ENCODE data around the gene SRY. TPM values are rescaled to one million over a fixed set of nuclear protein-coding genes. Genes with fewer than 3 reads are reported as not detected.
A peak's percentile ranks its signal among the peaks of the same experiment; 100 is the strongest.
"Not testable (repeated sequence)": the region's sequence is repeated elsewhere in the genome, so short reads cannot be mapped to it uniquely, and the experiment has no call there.

The SRY gene
- 1 to 10 TPM in 1 of 4 donors, not detected in 3; 2.0 TPM for total RNA-seq

DNA sequence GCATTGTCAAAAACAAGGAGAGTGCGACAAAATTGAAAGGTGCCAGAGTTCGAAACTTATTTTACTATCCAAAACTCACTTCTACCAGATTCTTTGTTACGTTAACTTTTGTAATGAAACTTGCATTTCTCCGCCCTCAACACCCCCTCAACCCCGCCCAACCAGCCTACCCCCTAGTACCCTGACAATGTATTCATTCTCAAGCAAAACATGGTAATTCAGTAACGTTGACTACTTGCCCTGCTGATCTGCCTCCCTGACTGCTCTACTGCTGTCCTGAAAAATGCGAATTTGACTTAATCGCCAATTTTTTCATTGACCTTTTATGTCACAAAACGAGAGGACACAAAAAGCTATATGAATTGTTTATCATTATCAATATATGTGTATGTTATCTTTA is at the start of gene SRY:
SRY (minus strand) TSS at position 83 of the 400 bp plus-strand sequence; CDS start at position 4, 79 bp downstream.
- no CpG with 5 or more reads among the region's 9 CpGs for WGBS
- Histone ChIP-seq H3K4me3 (peak within 1 kb of the TSS; percentile 36), H3K27me3 (no peaks in the 10 kb centered on the region), H3K4me1 (no peaks in the 10 kb centered on the region), H3K36me3 (no peaks in the 10 kb centered on the region), H3K9me3 (no peaks in the 10 kb centered on the region), H3K27ac (peak within 1 kb of the TSS; percentile 14)
- DNase-seq (ENCODE audit: low spot score in 2 of 2), result no peak
- TF ChIP-seq POLR2AphosphoS5 (IDR thresholded peaks at IDR 0.05) (no peak), EP300 (IDR thresholded peaks at IDR 0.05) (no peak), POLR2A (IDR thresholded peaks at IDR 0.05) (no peak)
- TF ChIP-seq, protein P1, sequence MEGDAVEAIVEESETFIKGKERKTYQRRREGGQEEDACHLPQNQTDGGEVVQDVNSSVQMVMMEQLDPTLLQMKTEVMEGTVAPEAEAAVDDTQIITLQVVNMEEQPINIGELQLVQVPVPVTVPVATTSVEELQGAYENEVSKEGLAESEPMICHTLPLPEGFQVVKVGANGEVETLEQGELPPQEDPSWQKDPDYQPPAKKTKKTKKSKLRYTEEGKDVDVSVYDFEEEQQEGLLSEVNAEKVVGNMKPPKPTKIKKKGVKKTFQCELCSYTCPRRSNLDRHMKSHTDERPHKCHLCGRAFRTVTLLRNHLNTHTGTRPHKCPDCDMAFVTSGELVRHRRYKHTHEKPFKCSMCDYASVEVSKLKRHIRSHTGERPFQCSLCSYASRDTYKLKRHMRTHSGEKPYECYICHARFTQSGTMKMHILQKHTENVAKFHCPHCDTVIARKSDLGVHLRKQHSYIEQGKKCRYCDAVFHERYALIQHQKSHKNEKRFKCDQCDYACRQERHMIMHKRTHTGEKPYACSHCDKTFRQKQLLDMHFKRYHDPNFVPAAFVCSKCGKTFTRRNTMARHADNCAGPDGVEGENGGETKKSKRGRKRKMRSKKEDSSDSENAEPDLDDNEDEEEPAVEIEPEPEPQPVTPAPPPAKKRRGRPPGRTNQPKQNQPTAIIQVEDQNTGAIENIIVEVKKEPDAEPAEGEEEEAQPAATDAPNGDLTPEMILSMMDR (IDR thresholded peaks at IDR 0.05), result no peak

DNA sequence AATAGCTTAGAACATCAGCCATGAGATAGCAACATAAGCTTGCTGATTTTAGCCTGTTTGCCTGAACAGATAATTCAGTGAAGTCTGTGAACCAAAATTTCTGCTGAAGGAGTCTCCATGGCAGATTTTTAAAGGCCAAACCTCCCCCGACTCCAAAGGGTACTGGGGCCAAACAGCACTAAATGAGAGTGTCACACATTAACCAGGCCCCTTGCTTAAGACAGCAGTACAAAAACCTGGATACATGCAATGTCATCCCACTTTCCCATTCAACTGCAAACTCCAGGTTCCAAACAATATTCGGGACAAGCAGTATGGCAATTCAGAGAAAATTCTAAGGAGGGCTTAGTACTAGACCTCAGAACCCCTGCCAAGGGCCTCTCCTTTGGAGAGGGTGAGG is 49.6 kb upstream of the SRY start:
- H3K27ac ChIP-seq, result no peak overlapping the region
- no peak for DNase-seq (ENCODE audit: low spot score in 2 of 2)
- no peaks in the 10 kb centered on the region for H3K9me3 ChIP-seq
- no peak overlapping the region for H3K4me3 ChIP-seq
- no peaks in the 10 kb centered on the region for H3K36me3 ChIP-seq
- TF ChIP-seq POLR2A (IDR thresholded peaks at IDR 0.05), result no peak
- TF ChIP-seq, protein P1 (IDR thresholded peaks at IDR 0.05), result no peak
- TF ChIP-seq EP300 (IDR thresholded peaks at IDR 0.05), result no peak
- TF ChIP-seq POLR2AphosphoS5 (IDR thresholded peaks at IDR 0.05), result no peak
- peaks cover 2% of the 10 kb centered on the region for H3K4me1 ChIP-seq
- WGBS, result no CpG with 5 or more reads among the region's 2 CpGs
- H3K27me3 ChIP-seq, result no peaks in the 10 kb centered on the region

DNA sequence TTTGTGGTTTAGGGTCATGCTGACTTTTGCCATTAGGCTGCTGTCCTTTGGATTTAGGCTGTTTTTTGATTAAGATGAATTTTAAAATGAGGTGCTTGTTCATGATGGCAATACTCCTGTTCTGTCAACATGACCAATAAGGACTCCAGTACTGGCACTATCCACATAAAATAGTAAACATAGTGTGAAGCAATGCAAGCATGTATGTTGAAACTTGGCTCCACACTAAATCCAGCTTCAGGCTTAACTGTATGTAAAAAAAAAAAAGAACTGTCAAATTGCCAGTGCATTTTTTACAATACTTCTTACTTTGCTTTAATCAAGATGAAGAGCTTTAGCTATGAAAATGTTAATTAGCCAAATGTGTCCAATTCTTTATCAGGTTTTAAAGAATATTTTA is 47.7 kb upstream of the SRY start:
- no peaks in the 10 kb centered on the region for H3K27me3 ChIP-seq
- no peak for DNase-seq (ENCODE audit: low spot score in 2 of 2)
- no peaks in the 10 kb centered on the region for H3K9me3 ChIP-seq
- TF ChIP-seq, protein P1 (IDR thresholded peaks at IDR 0.05), result no peak
- TF ChIP-seq EP300 (IDR thresholded peaks at IDR 0.05), result no peak
- no peak for TF ChIP-seq POLR2AphosphoS5 (IDR thresholded peaks at IDR 0.05)
- no peak for TF ChIP-seq POLR2A (IDR thresholded peaks at IDR 0.05)
- no peak overlapping the region for H3K27ac ChIP-seq
- H3K4me1 ChIP-seq, result no peaks in the 10 kb centered on the region
- no peak overlapping the region for H3K4me3 ChIP-seq
- no peaks in the 10 kb centered on the region for H3K36me3 ChIP-seq

DNA sequence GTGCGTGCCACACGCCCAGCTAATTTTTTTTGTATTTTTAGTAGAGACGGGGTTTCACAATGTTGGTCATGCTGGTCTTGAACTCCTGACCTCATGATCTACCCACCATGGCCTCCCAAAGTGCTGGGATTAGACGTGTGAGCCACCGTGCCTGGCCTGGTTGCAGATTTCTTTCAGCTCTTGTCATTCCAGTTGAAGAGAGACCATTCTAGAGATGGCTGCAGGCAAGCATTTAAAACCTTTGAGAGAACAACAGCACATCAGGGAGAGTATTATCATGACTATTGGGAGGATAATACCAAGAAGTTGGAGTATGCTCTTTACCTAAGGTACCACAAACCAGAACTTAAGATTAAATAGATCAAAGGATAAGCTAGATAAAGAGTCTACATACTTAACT is 41.0 kb upstream of the SRY start:
- no peak overlapping the region for H3K4me3 ChIP-seq
- no peaks in the 10 kb centered on the region for H3K9me3 ChIP-seq
- TF ChIP-seq, protein P1 (IDR thresholded peaks at IDR 0.05), result no peak
- TF ChIP-seq POLR2A (IDR thresholded peaks at IDR 0.05) (no peak), EP300 (IDR thresholded peaks at IDR 0.05) (no peak), POLR2AphosphoS5 (IDR thresholded peaks at IDR 0.05) (no peak)
- WGBS, result no CpG with 5 or more reads among the region's 5 CpGs
- no peaks in the 10 kb centered on the region for H3K4me1 ChIP-seq
- H3K27ac ChIP-seq, result no peak overlapping the region
- H3K27me3 ChIP-seq, result no peaks in the 10 kb centered on the region
- H3K36me3 ChIP-seq, result no peaks in the 10 kb centered on the region
- no peak for DNase-seq (ENCODE audit: low spot score in 2 of 2)

DNA sequence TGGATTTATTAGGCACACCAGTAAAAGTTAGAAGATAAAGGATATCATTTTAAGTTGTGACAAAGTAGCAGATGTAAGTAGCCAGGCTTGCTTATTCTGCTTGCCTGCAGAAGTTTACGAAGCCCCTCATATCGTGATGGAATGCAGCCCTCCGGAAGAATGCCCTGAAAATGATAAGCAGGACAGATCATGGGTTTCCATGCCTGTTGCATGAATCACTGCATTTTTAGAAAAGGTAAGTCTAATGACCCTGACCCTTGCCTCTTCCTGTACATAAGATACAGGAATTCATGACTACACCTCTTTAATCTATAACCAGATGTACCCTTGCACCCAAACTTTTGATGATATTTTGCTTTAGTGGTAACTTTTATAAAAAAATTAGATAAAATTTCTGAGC is 37.0 kb upstream of the SRY start:
- no CpG with 5 or more reads among the region's 3 CpGs for WGBS
- Histone ChIP-seq H3K36me3 (no peaks in the 10 kb centered on the region), H3K27ac (no peak overlapping the region), H3K27me3 (no peaks in the 10 kb centered on the region), H3K4me3 (no peak overlapping the region), H3K9me3 (no peaks in the 10 kb centered on the region), H3K4me1 (no peaks in the 10 kb centered on the region)
- DNase-seq (ENCODE audit: low spot score in 2 of 2), result no peak
- TF ChIP-seq EP300 (IDR thresholded peaks at IDR 0.05) (no peak), POLR2AphosphoS5 (IDR thresholded peaks at IDR 0.05) (no peak), POLR2A (IDR thresholded peaks at IDR 0.05) (no peak)
- TF ChIP-seq, protein P1 (IDR thresholded peaks at IDR 0.05), result no peak

DNA sequence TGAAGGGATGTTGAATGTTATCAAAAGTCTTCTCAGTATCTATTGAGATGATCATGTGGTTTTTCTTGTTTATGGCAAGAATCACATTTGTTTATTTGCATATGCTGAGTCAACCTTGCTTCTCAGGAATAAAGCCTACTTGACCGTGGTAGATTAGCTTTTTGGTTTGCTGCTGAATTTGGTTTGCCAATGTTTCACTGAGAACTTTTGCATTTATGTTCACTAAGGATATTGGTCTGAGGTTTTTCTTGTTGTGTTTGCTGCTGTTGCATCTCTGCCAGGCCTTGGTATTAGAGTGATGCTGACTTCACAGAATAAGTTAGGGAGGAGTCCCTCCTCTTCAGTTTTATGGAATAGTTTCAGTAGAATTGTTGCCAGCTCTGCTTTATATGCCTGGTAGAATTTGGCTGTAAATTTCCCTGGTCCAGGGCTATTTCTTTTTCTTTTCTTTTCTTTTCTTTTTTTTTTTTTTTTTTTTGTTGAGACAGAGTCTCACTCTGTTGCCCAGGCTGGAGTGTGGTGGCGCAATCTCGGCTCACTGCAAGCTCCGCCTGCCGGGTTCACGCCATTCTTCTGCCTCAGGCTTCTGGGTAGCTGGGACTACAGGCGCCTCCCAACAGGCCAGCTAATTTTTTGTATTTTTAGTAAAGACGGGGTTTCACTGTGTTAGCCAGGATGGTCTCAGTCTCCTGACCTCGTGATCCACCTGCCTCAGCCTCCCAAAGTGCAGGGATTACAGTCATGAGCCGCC is 29.8 kb upstream of the SRY start:
- not testable (repeated sequence) for H3K27me3 ChIP-seq; H3K9me3 ChIP-seq; H3K4me3 ChIP-seq; DNase-seq (ENCODE audit: low spot score in 2 of 2); H3K27ac ChIP-seq; H3K36me3 ChIP-seq; H3K4me1 ChIP-seq
- no CpG with 5 or more reads among the region's 10 CpGs for WGBS
